Measurements from ENCODE around the gene RASEF. TPM values are rescaled to one million over a fixed set of nuclear protein-coding genes. Genes with fewer than 3 reads are reported as not detected.

The RASEF gene
- total RNA-seq, 1 experiment from 2014 or later: 0.12 TPM

DNA sequence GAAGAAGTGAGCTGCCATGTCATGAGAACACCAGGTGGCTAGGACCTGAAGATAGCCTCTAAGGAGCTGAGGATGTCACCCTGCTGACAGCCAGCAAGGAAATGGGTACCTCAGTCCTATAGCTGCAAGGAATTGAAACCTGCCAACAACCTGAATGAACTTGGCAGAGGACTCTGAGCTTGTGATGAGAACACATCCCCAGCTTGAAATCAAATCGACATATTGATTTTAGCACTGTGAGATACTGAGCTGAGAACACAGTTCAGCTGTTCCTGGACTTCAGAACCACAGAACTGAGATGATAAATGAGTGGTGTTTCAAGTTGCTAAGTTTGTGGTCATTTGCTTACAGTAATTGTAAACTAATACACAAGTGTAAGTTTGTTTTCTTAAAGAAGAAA lies 5.5 kb upstream of the RASEF start:
- ChIA-PET POLR2A (no interaction called here), CTCF (no interaction called here), RAD21 (ENCODE audit: low non-redundant PET in 1 of 2, low total read pairs in 2 of 2, uncharacterized antibody in 2 of 2, unreplicated experiment in 2 of 2) (no interaction called here)
- no peak overlapping the region for H3K9ac ChIP-seq (ENCODE audit: low read length)
- no peaks in the 10 kb centered on the region for H3K79me2 ChIP-seq (ENCODE audit: insufficient read depth, low read length)
- ATAC-seq: no peak
- no TSS peak for BruUV-seq (replicated peaks)
- no peak overlapping the region for H2AFZ ChIP-seq (ENCODE audit: low read depth, low read length, poor library complexity, severe bottlenecking)
- no peaks in the 10 kb centered on the region for H3K4me1 ChIP-seq (ENCODE audit: control insufficient read depth in 1 of 2, insufficient read depth in 2 of 2, low read length in 2 of 2)
- no peaks in the 10 kb centered on the region for H3K9me2 ChIP-seq (ENCODE audit: insufficient read depth)
- H4K20me1 ChIP-seq (ENCODE audit: insufficient read depth): no peaks in the 10 kb centered on the region
- no peaks in the 10 kb centered on the region for H3K36me3 ChIP-seq (ENCODE audit: control insufficient read depth in 1 of 2, insufficient read depth in 2 of 2, low read length in 2 of 2)
- no peaks in the 10 kb centered on the region for H3K27me3 ChIP-seq (ENCODE audit: insufficient read depth, low read length)
- no peak for DNase-seq (ENCODE audit: low read depth, low spot score)
- TF ChIP-seq SP1 (IDR thresholded peaks at IDR 0.05; ENCODE audit: low read depth) (no peak), FOSL1 (IDR thresholded peaks at IDR 0.05; ENCODE audit: low read depth) (no peak), POLR2AphosphoS5 (IDR thresholded peaks at IDR 0.05; ENCODE audit: low read depth, low read length) (no peak), ELF1 (IDR thresholded peaks at IDR 0.05; ENCODE audit: borderline replicate concordance, low read depth) (no peak), JUND (IDR thresholded peaks at IDR 0.05) (no peak), EZH2phosphoT487 (IDR thresholded peaks at IDR 0.05; ENCODE audit: borderline replicate concordance) (no peak)
- no peak overlapping the region for H3K4me2 ChIP-seq (ENCODE audit: low read length)
- intact Hi-C loops (cut with micrococcal nuclease): loop anchor here (10.0 kb wide), 1 partner anchor 54 kb away; no protein-coding TSS in a partner anchor
- H3K9me3 ChIP-seq (ENCODE audit: control insufficient read depth in 1 of 2, insufficient read depth in 1 of 2, low read depth in 1 of 2, low read length in 2 of 2): no peaks in the 10 kb centered on the region
- no peak overlapping the region for H3K4me3 ChIP-seq (replicated peaks in 1 of 2; ENCODE audit: low read depth in 1 of 2, low read length in 2 of 2)
- no peak overlapping the region for H3K27ac ChIP-seq (ENCODE audit: low read depth, low read length)

DNA sequence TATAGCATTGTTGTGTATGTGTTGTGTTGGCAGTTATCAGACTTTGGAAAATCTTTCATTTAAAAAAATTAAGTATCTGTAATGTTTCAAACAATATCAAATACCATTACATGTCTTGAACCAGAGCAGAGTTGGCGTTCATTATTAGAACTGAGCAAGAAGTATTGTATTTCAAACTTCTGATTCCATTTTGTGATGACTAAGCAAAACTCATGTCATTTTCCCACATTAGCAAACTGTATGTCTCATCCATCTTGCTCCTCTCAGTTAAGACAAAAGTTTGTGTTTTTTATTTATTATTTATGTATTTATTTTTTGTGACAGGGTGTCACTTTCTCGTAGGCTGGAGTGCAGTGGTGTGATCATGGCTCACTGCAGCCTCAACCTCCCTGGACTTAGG lies 4.6 kb upstream of the RASEF start:
- Histone ChIP-seq H3K9me3 (ENCODE audit: control insufficient read depth in 1 of 2, insufficient read depth in 1 of 2, low read depth in 1 of 2, low read length in 2 of 2) (no peaks in the 10 kb centered on the region), H4K20me1 (ENCODE audit: insufficient read depth) (no peaks in the 10 kb centered on the region), H3K79me2 (ENCODE audit: insufficient read depth, low read length) (no peaks in the 10 kb centered on the region), H2AFZ (ENCODE audit: low read depth, low read length, poor library complexity, severe bottlenecking) (no peak overlapping the region), H3K9me2 (ENCODE audit: insufficient read depth) (no peaks in the 10 kb centered on the region), H3K4me3 (replicated peaks in 1 of 2; ENCODE audit: low read depth in 1 of 2, low read length in 2 of 2) (no peak overlapping the region), H3K27me3 (ENCODE audit: insufficient read depth, low read length) (no peaks in the 10 kb centered on the region), H3K4me2 (ENCODE audit: low read length) (no peak overlapping the region), H3K27ac (ENCODE audit: low read depth, low read length) (no peak overlapping the region), H3K9ac (ENCODE audit: low read length) (no peak overlapping the region), H3K4me1 (ENCODE audit: control insufficient read depth in 1 of 2, insufficient read depth in 2 of 2, low read length in 2 of 2) (no peaks in the 10 kb centered on the region), H3K36me3 (ENCODE audit: control insufficient read depth in 1 of 2, insufficient read depth in 2 of 2, low read length in 2 of 2) (no peaks in the 10 kb centered on the region)
- BruUV-seq (replicated peaks): no TSS peak
- ATAC-seq (no peak), DNase-seq (ENCODE audit: low read depth, low spot score) (no peak)
- RAD21 ChIA-PET (ENCODE audit: low non-redundant PET in 1 of 2, low total read pairs in 2 of 2, uncharacterized antibody in 2 of 2, unreplicated experiment in 2 of 2): no interaction called here
- intact Hi-C loops (cut with micrococcal nuclease): loop anchor here (10.0 kb wide), 1 partner anchor 53 kb away; no protein-coding TSS in a partner anchor
- TF ChIP-seq POLR2AphosphoS5 (IDR thresholded peaks at IDR 0.05; ENCODE audit: low read depth, low read length) (no peak), ELF1 (IDR thresholded peaks at IDR 0.05; ENCODE audit: borderline replicate concordance, low read depth) (no peak), CEBPB (IDR thresholded peaks at IDR 0.05; ENCODE audit: low read depth) (no peak), SRF (IDR thresholded peaks at IDR 0.05; ENCODE audit: low read depth) (no peak), EZH2phosphoT487 (IDR thresholded peaks at IDR 0.05; ENCODE audit: borderline replicate concordance) (no peak), FOSL1 (IDR thresholded peaks at IDR 0.05; ENCODE audit: low read depth) (no peak), ATF3 (IDR thresholded peaks at IDR 0.05) (no peak)
- POLR2A ChIA-PET: no interaction called here
- CTCF ChIA-PET: no interaction called here
